Hepatocyte (in vitro differentiated cells): Measurements from ENCODE around the gene MAD1L1. TPM values are rescaled to one million over a fixed set of nuclear protein-coding genes. Genes with fewer than 3 reads are reported as not detected.

Source experiments
- DNase-seq: peaks from one replicate; pipeline ENCODE4 v3.0.0-alpha.2; 2016; ENCODE audit warnings: low spot score
- H2AFZ ChIP-seq: fragments of 200-600 bp; sonication (generic); 2 replicates; pipeline ENCODE4 v1.6.0; 2016; ENCODE audit warnings: antibody characterized with exemption, mild to moderate bottlenecking
- H3K27ac ChIP-seq: fragments of 200-600 bp; sonication (generic); 2 replicates; pipeline ENCODE4 v1.5.1; 2016; ENCODE audit warnings: mild to moderate bottlenecking
- H3K27me3 ChIP-seq: fragments of 200-600 bp; sonication (generic); 2 replicates; pipeline ENCODE4 v1.6.1; 2016
- H3K36me3 ChIP-seq: fragments of 200-600 bp; sonication (generic); replicated peaks from 2 replicates; pipeline ENCODE4 v1.5.1; 2016; ENCODE audit warnings: low read depth; ENCODE audit not compliant: insufficient read depth
- H3K4me1 ChIP-seq: fragments of 200-600 bp; sonication (generic); 2 replicates; pipeline ENCODE4 v1.5.1; 2016; ENCODE audit warnings: mild to moderate bottlenecking, moderate library complexity; ENCODE audit not compliant: insufficient read depth
- H3K4me2 ChIP-seq: fragments of 200-600 bp; sonication (generic); 2 replicates; pipeline ENCODE4 v1.6.0; 2016
- H3K4me3 ChIP-seq: fragments of 200-600 bp; sonication (generic); 2 replicates; pipeline ENCODE4 v1.5.1; 2016; ENCODE audit warnings: mild to moderate bottlenecking
- H3K79me2 ChIP-seq: fragments of 200-600 bp; sonication (generic); 2 replicates; pipeline ENCODE4 v1.6.0; 2017; ENCODE audit warnings: mild to moderate bottlenecking
- H3K9me2 ChIP-seq: fragments of 200-600 bp; sonication (generic); replicated peaks from 2 replicates; pipeline ENCODE4 v1.6.0; 2017; ENCODE audit warnings: mild to moderate bottlenecking; ENCODE audit not compliant: insufficient read depth
- H3K9me3 ChIP-seq: fragments of 200-600 bp; sonication (generic); 2 replicates; pipeline ENCODE4 v1.5.1; 2016; ENCODE audit warnings: low read depth, mild to moderate bottlenecking
- H4K20me1 ChIP-seq: fragments of 200-600 bp; sonication (generic); 2 replicates; pipeline ENCODE4 v1.6.0; 2016; ENCODE audit warnings: mild to moderate bottlenecking; ENCODE audit not compliant: insufficient read depth, poor library complexity, severe bottlenecking
- CTCF ChIP-seq: fragments of 200-600 bp; sonication (generic); IDR thresholded peaks from 2 replicates; pipeline ENCODE4 v1.5.1; 2016; ENCODE audit warnings: antibody characterized with exemption, mild to moderate bottlenecking; ENCODE audit not compliant: poor library complexity
- EZH2 ChIP-seq: fragments of 200-600 bp; sonication (generic); IDR thresholded peaks from 2 replicates; pipeline ENCODE4 v1.6.1; 2016; ENCODE audit warnings: antibody characterized with exemption, mild to moderate bottlenecking, borderline replicate concordance
- EZH2phosphoT487 ChIP-seq: fragments of 200-600 bp; sonication (generic); IDR thresholded peaks from one replicate; pipeline ENCODE4 v1.6.1; 2018; ENCODE audit warnings: antibody characterized with exemption, mild to moderate bottlenecking, low read depth, moderate library complexity; ENCODE audit not compliant: unreplicated experiment, severe bottlenecking
- WGBS: methylation state at CpG from one replicate; pipeline ENCODE4 v1.1.6; 2016; ENCODE audit warnings: low lambda C conversion rate; ENCODE audit errors: missing lambda C conversion rate; 5-methylcytosine and 5-hydroxymethylcytosine counted together
- polyA plus RNA-seq: library from polyadenylated mRNA; unstranded; fragments of >200 nt; fragmentation: Nextera tagmentation; extraction: Ambion mirVana; gene quantifications from 2 replicates; pipeline ENCODE4 v1.2.1, GENCODE V29; 2016
- total RNA-seq: library from RNA; depleted of rRNA; stranded (reverse); fragments of >200 nt; gene quantifications from 2 replicates; pipeline ENCODE4 v1.2.3, GENCODE V29; 2014

The MAD1L1 gene
- total and polyA plus RNA-seq, 2 experiments from 2014 or later, result 30.7 to 31.0 TPM

- peaks cover 16% of the 10 kb centered on the region for H3K4me1 ChIP-seq
- no peak overlapping the region for H3K4me2 ChIP-seq
- no peaks in the 10 kb centered on the region for H3K9me3 ChIP-seq
- 70% methylated on average over 9 of the region's 9 CpGs for WGBS
- no peak for DNase-seq
- peak overlapping the region; percentile 83 for H3K27ac ChIP-seq
- H3K27me3 ChIP-seq, result no peaks in the 10 kb centered on the region
- no peaks in the 10 kb centered on the region for H3K9me2 ChIP-seq
- H3K4me3 ChIP-seq, result no peak overlapping the region
- no peaks in the 10 kb centered on the region for H4K20me1 ChIP-seq
- H3K36me3 ChIP-seq, result no peaks in the 10 kb centered on the region
- no peak overlapping the region for H2AFZ ChIP-seq
- TF ChIP-seq CTCF (no peak), EZH2 (no peak), EZH2phosphoT487 (no peak)
- no peaks in the 10 kb centered on the region for H3K79me2 ChIP-seq
Observed at GRCh38 chr7:1811850-1812508, 420.8 kb downstream of the MAD1L1 start.

- WGBS, result 73% methylated on average over 25 of the region's 25 CpGs
- Histone ChIP-seq H4K20me1 (no peaks in the 10 kb centered on the region), H3K4me2 (peak overlapping the region; percentile 49), H2AFZ (no peak overlapping the region), H3K4me3 (no peak overlapping the region), H3K27me3 (no peaks in the 10 kb centered on the region), H3K9me3 (no peaks in the 10 kb centered on the region), H3K9me2 (no peaks in the 10 kb centered on the region), H3K4me1 (peaks cover 16% of the 10 kb centered on the region), H3K36me3 (no peaks in the 10 kb centered on the region), H3K27ac (peak overlapping the region; percentile 83), H3K79me2 (no peaks in the 10 kb centered on the region)
- DNase-seq, result peak; percentile 59
- TF ChIP-seq EZH2phosphoT487 (no peak), CTCF (no peak), EZH2 (no peak)
Observed at GRCh38 chr7:1810961-1811849, 421.5 kb downstream of the MAD1L1 start.

- Histone ChIP-seq H3K9me3 (no peaks in the 10 kb centered on the region), H3K4me1 (peaks cover 16% of the 10 kb centered on the region), H3K4me3 (no peak overlapping the region), H3K79me2 (no peaks in the 10 kb centered on the region), H3K4me2 (peak overlapping the region; percentile 49), H3K36me3 (no peaks in the 10 kb centered on the region), H4K20me1 (no peaks in the 10 kb centered on the region), H3K9me2 (no peaks in the 10 kb centered on the region), H2AFZ (no peak overlapping the region), H3K27ac (peak overlapping the region; percentile 83), H3K27me3 (no peaks in the 10 kb centered on the region)
- 49% methylated on average over 16 of the region's 16 CpGs for WGBS
- TF ChIP-seq EZH2phosphoT487 (no peak), EZH2 (no peak), CTCF (no peak)
- no peak for DNase-seq
Observed at GRCh38 chr7:1810521-1810920, 422.2 kb downstream of the MAD1L1 start.
